ENCODE measurements around the gene MUTYH. TPM values are rescaled to one million over a fixed set of nuclear protein-coding genes. Genes with fewer than 3 reads are reported as not detected.

The MUTYH gene
- total and polyA plus RNA-seq, 2 of the 8 experiments (the other 6 are each of a cell fraction or from before 2014, with no cell fraction given), result 51.9 to 65.7 TPM

DNA sequence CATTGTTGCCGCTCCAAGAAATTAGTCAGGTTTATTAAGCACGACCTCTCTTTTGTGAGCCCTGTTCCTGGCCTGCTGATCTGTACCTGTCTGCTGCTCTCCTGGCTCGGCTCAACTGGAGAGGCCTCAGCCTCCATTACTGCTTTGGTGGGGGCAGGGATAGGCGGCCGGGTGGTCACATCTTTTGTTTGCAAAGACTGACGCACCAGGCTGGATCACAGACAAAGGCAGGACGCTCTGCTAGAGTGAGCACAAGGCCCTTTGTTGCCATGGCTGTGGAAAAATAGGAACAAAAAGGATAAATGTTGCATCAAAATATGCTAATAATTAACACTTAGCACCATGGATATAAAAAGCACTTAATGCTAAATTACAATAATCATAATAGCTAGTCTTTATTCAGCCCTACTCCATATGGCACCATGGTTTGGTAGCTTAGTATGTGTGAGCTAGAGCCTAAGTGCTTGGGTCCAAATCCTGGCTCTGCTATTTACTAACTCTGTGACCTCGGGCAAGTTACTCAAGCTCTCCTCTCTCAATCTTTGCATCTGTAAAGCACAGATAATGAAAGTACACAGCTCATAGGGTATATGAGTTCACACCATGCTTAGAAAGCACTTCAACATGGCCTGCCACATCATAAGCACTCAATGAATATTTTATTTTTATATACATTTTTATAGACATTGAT, 42.4 kb downstream of the MUTYH start:
- no peak overlapping the region for H2BK15ac ChIP-seq (ENCODE audit: low read length)
- H2BK120ac ChIP-seq (replicated peaks; ENCODE audit: low read depth, low read length), result no peak overlapping the region
- H3K23ac ChIP-seq (ENCODE audit: insufficient read length), result no peak overlapping the region
- no peak overlapping the region for H3K4ac ChIP-seq (replicated peaks; ENCODE audit: insufficient read length, low read depth, low read length)
- peak overlapping the region; percentile 75; the same call in 1 of the 2 replicates for H4K8ac ChIP-seq (ENCODE audit: extremely low read depth, insufficient read depth, low read length)
- no peak overlapping the region for H4K91ac ChIP-seq (replicated peaks; ENCODE audit: insufficient read length, low read length)
- H3K4me1 ChIP-seq (replicated peaks in 1 of 4; ENCODE audit: control insufficient read depth in 3 of 4, insufficient read depth in 4 of 4, low read length in 3 of 4), result peaks cover 0 to 5% (median 0%) of the 10 kb centered on the region in 4 experiments; a peak in 5 of 7 replicates
- H3K4me3 ChIP-seq (ENCODE audit: extremely low read depth in 1 of 4, insufficient read depth in 2 of 4, low read depth in 3 of 4, low read length in 4 of 4), result no peak overlapping the region
- H3K9me3 ChIP-seq (ENCODE audit: insufficient read depth in 2 of 2, low read depth in 1 of 2, low read length in 1 of 2), result no peaks in the 10 kb centered on the region
- H3K14ac ChIP-seq (ENCODE audit: insufficient read length), result no peak overlapping the region
- 88% methylated on average over 8 of the region's 8 CpGs; no CpG with 5 or more reads in 1 of the 2 experiments for WGBS, 2 experiments (ENCODE audit: extremely low coverage in 1 of 2, insufficient coverage in 1 of 2, insufficient read length in 1 of 2, insufficient replicate concordance in 2 of 2, low coverage in 1 of 2, low lambda C conversion rate in 2 of 2, missing lambda C conversion rate in 1 of 2)
- no peaks in the 10 kb centered on the region for H4K20me1 ChIP-seq (replicated peaks in 1 of 2; ENCODE audit: control insufficient read depth in 1 of 2, insufficient read depth in 2 of 2, low read length in 2 of 2)
- H2BK5ac ChIP-seq (ENCODE audit: low read depth, low read length), result no peak overlapping the region
- H3K27ac ChIP-seq (ENCODE audit: low read depth, low read length), result no peak overlapping the region
- H4K5ac ChIP-seq (ENCODE audit: insufficient read length, low read depth, low read length), result peak overlapping the region; percentile 20
- H3K79me2 ChIP-seq (ENCODE audit: control insufficient read depth in 1 of 2, insufficient read depth in 2 of 2, low read length in 2 of 2), result no peaks in the 10 kb centered on the region
- H3K9ac ChIP-seq (replicated peaks in 1 of 4; ENCODE audit: extremely low read depth in 1 of 4, low read depth in 3 of 4, low read length in 3 of 4), result no peak overlapping the region
- DNase-seq (ENCODE audit: low read depth in 1 of 2, low spot score in 2 of 2), result no peak
- H3K36me3 ChIP-seq (ENCODE audit: control insufficient read depth in 2 of 4, insufficient read depth in 4 of 4, low read length in 3 of 4), result no peaks in the 10 kb centered on the region
- no peak overlapping the region for H3K4me2 ChIP-seq (ENCODE audit: insufficient read depth in 1 of 2, low read depth in 2 of 2, low read length in 2 of 2)
- no peak overlapping the region for H2AK5ac ChIP-seq (ENCODE audit: low read depth, low read length)
- no peak overlapping the region for H2BK12ac ChIP-seq (ENCODE audit: low read depth, low read length)
- no peaks in the 10 kb centered on the region for H3K79me1 ChIP-seq (ENCODE audit: low read depth, low read length)
- FAIRE-seq, result no peak
- no peak overlapping the region for H3K56ac ChIP-seq (replicated peaks; ENCODE audit: insufficient read length, low read depth, low read length)
- H3K23me2 ChIP-seq (ENCODE audit: low read depth, low read length), result no peaks in the 10 kb centered on the region
- H2AFZ ChIP-seq (ENCODE audit: low read length), result no peak overlapping the region
- ChIA-PET CTCF (ENCODE audit: partially characterized antibody) (interaction anchor here (0.6 to 19.1 kb wide), 9 partner anchors 13 to 283 kb away, joined by 3 to 424 read pairs (median 4); partner anchors contain the start of genes HECTD3 and UROD), POLR2A (ENCODE audit: partially characterized antibody) (interaction anchor here (0.7 to 2.2 kb wide), 5 partner anchors 28 to 288 kb away, joined by 3 to 8 read pairs (median 4); partner anchors contain the start of genes HPDL, MUTYH and TOE1)
- H3K18ac ChIP-seq (ENCODE audit: extremely low read depth, low read length), result no peak overlapping the region
- H3K27me3 ChIP-seq (replicated peaks in 1 of 4; ENCODE audit: control insufficient read depth in 3 of 4, extremely low read depth in 1 of 4, insufficient read depth in 3 of 4, low read length in 3 of 4), result no peaks in the 10 kb centered on the region
- no peak overlapping the region for H2BK20ac ChIP-seq (ENCODE audit: low read length)
- TF ChIP-seq TAF1 (IDR thresholded peaks at IDR 0.05; ENCODE audit: low read depth, low read length), result no peak
- TF ChIP-seq SP1 (IDR thresholded peaks at IDR 0.05; ENCODE audit: low read depth, low read length), result no peak
- TF ChIP-seq BRCA1 (IDR thresholded peaks at IDR 0.05; ENCODE audit: low read depth, low read length), result no peak
- TF ChIP-seq, protein P1, sequence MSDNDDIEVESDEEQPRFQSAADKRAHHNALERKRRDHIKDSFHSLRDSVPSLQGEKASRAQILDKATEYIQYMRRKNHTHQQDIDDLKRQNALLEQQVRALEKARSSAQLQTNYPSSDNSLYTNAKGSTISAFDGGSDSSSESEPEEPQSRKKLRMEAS (IDR thresholded peaks at IDR 0.05), result no peak
- TF ChIP-seq, protein P2, sequence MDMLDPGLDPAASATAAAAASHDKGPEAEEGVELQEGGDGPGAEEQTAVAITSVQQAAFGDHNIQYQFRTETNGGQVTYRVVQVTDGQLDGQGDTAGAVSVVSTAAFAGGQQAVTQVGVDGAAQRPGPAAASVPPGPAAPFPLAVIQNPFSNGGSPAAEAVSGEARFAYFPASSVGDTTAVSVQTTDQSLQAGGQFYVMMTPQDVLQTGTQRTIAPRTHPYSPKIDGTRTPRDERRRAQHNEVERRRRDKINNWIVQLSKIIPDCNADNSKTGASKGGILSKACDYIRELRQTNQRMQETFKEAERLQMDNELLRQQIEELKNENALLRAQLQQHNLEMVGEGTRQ (IDR thresholded peaks at IDR 0.05; ENCODE audit: low read length), result no peak
- no peak for TF ChIP-seq PHF8 (conservative IDR thresholded peaks at IDR 0.05; ENCODE audit: low read depth, low read length)
- no peak for TF ChIP-seq ASH2L (IDR thresholded peaks at IDR 0.05; ENCODE audit: low read length)
- 0 out of 2 replicates have a peak, but pooled peaks have one; percentile 14 for TF ChIP-seq YY1 (IDR thresholded peaks at IDR 0.05; ENCODE audit: low read depth, low read length)
